Stomach (tissue), 4 donors: Measurements from ENCODE around the gene ADCY4.

Experiments
- EP300 ChIP-seq: sonication (generic); formaldehyde crosslinking; IDR thresholded peaks from one replicate; pipeline ENCODE4 v1.6.1; 2017; ENCODE audit warnings: antibody characterized with exemption
- POLR2A ChIP-seq, 4 donors: fragments of 450-650 bp; IDR thresholded peaks; one replicate each; pipeline ENCODE4 v1.6.1; 2016; ENCODE audit warnings: antibody characterized with exemption in 4 of 4, control low read depth in 2 of 4, mild to moderate bottlenecking in 1 of 4, moderate library complexity in 1 of 4
- POLR2AphosphoS5 ChIP-seq, 3 donors: sonication (generic); formaldehyde crosslinking; IDR thresholded peaks; one replicate each; pipeline ENCODE4 v1.6.1; 2016; ENCODE audit warnings: antibody characterized with exemption in 3 of 3
- TF ChIP-seq, protein P1 (sequence below), 7 experiments: fragments of 450-650 bp in 4 of 7; fragments of 200-600 bp in 3 of 7; sonication (generic) in 3 of 7; IDR thresholded peaks; one replicate each; pipeline ENCODE4 v1.5.1; 2016 to 2019; ENCODE audit warnings: antibody characterized with exemption in 7 of 7, control low read depth in 2 of 7, mild to moderate bottlenecking in 1 of 7

DNA sequence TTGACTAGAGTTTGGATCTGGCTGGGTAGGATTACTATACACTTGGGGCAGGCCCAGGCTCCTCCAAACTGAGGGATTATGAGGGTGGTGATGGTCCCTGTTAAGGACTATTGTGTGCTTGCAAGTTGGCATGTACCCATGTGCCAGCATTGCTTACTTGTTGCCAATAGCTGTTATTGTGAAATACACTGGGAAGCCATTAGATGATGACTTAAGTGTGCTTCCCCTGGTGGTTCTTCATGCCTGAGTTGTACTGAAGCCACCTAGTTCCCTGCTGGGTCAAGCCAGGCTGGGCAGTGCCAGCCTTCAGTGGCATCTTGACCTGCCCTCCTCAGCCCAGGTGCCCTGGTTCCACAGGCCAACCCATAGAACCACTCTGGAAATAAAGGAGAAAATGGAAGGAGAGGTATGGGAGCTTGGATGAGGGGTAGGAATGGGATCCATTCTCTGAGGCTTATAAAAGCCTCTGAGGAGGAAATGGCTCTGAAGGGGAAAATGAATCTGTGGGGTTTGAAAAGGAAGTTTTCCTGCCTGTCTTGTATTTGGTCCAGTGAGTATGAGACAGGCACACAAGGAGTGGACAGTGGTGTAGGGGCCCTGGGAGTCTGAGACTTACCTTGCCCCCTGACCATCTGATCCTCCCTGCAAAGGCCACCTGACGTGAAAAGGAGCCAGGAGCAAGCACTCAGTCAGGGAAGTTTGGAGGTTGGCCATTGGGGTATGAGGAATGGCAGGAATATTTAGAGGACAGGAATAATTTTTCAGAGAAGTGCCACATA is 22.8 kb downstream of the ADCY4 start:
- TF ChIP-seq, protein P1, sequence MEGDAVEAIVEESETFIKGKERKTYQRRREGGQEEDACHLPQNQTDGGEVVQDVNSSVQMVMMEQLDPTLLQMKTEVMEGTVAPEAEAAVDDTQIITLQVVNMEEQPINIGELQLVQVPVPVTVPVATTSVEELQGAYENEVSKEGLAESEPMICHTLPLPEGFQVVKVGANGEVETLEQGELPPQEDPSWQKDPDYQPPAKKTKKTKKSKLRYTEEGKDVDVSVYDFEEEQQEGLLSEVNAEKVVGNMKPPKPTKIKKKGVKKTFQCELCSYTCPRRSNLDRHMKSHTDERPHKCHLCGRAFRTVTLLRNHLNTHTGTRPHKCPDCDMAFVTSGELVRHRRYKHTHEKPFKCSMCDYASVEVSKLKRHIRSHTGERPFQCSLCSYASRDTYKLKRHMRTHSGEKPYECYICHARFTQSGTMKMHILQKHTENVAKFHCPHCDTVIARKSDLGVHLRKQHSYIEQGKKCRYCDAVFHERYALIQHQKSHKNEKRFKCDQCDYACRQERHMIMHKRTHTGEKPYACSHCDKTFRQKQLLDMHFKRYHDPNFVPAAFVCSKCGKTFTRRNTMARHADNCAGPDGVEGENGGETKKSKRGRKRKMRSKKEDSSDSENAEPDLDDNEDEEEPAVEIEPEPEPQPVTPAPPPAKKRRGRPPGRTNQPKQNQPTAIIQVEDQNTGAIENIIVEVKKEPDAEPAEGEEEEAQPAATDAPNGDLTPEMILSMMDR (IDR thresholded peaks at IDR 0.05): no peak
- TF ChIP-seq POLR2A (IDR thresholded peaks at IDR 0.05): no peak
- no peak for TF ChIP-seq POLR2AphosphoS5 (IDR thresholded peaks at IDR 0.05)
- TF ChIP-seq EP300: no peak
